NCI-H146 treated with DMSO at 0.1 percent for 48 hours (cell line): Measurements from ENCODE around the gene FASN.

ENCODE experiments used
- DNase-seq: peaks from one replicate; lab custom pipeline; 2025; ENCODE audit not compliant: unreplicated experiment; lab: John Stamatoyannopoulos, UW

Gene FASN

DNA sequence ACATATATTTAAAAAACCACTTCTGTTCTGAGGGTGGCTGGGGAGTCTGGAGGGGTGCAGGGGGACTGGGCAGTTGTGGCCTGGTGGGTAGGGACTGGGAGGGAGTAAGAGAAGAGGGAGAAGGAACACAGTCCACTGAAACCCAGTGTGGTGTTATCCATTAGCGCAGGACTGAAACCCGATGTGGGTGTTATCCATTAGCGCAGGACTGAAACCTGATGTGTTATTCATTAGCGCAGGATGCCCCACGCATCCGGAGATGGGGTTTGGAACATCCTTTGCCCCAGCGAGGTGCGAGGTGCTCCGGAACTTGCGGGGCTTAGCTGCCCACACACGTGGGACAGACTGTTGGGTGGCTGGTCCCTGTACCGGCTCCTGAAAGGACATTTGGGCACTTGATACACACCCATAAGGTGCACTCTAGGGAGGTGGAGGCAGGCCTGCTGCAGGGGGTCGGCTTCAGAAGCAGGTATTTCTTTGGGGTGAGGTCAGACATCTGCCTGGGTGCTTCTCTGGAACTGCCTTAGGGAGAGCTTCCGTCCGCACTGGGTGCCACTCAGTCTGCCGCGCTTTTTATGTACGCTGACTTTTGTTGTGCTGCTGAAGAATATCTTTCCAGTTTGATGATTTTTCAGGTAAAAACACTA, 20.3 kb upstream of the FASN start:
- no peak for DNase-seq

DNA sequence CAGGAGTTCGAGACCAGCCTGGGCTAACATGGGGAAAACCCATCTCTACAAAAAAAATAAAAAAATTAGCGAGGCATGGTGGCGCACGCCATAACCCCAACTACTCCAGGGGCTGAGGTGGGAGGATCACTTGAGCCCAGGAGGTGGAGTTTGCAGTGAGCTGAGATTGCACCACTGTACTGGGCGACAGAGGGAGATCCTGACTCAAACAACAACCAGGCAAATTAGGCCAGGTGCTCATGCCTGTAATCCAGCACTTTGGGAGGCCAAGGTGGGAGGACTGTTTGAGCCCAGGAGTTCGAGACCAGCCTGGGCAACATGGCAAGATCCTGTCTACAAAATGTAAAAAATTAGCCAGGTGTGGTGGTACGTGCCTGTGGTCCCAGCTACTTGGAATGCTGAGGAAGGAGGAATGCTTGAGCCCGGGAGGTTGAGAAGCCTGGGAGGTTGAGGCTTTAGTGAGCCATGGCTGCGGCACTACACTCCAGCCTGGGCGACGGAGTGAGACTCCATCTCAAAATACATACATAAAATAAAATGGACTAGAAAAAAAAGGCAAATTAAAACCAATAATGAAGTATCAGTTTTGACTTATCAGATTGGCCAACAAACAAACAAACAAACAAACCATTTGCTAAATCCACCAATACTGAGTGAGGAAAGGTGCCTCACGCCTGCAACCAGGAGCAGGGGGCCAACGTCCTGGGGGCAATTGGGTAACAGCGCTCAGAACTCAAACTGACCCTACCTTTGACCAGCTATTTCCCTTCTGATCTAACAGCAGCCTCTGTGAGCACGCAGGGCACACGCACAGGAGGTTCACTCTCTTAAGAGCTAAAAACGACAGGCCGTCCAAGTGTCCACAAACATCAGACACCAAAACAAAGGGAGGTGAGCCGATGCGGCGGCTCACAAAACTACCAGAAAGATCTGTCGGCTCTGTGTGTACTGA, 19.4 kb upstream of the FASN start:
- no peak for DNase-seq

DNA sequence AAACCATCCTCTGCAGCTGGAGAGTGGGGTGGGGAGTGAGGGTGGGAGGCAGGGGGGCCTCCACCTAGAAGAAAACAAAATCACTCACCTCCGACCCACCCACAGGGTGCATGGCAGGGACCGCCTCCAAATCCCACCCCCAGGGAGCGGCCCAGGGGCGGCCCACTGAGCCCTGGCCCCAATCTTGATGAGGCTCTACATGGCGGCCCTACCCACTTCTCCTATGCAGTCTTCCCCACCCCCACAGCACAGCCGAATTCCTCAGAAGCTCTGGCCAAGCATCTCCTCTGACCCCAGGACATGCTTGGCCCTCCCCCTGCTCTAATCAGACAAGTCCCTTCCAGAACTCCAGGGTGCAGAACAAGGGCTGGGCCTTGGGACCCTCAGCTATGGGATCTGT, 18.2 kb upstream of the FASN start:
- no peak for DNase-seq

- no peak for DNase-seq
Measured at GRCh38 chr17:82114872-82115271, 16.8 kb upstream of the FASN start.

DNA sequence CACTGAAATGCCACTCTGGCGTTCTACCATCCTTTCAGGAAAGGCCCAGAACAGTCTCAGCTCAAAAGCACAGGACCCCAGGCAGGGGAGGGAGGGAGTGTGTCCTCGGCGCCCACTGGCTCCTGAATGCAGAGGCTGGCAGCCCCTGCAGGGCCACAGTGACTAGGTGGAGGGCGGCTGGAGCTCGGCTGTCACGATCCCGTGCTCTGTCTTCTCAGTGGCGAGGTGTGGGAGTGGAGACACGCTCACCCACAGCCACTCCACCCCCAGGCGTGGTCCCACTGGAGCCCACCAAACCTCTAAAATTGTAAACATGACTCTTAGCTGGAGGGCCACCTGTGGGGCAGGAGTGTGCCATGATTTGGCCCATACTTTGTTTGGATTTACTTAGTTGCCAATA, 16.4 kb upstream of the FASN start:
- no peak for DNase-seq

DNA sequence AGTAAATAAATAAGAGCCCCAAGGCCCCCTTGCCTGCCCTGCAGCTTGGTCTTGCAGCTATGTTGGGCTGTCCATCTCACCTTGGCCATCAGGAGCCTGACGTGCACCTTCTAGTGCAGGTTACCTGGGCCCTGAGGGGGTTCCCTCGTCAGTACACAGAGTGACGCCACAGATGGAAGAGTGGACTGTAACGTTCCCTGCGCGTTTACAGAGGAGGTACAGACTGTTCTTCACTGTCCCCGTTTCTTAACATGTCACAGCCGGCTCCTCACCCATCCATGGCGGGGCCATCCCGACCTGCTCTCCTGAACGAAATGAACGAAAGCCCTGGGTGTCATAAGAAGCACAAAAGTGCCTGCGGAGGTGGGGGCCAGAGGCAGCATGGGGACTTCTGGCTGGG, 15.9 kb upstream of the FASN start:
- no peak for DNase-seq

GRCh38 chr17:82113422-82113821, 15.4 kb upstream of the FASN start:
- DNase-seq: no peak

- DNase-seq: no peak
Measured at GRCh38 chr17:82112914-82113311, 14.9 kb upstream of the FASN start.

DNA sequence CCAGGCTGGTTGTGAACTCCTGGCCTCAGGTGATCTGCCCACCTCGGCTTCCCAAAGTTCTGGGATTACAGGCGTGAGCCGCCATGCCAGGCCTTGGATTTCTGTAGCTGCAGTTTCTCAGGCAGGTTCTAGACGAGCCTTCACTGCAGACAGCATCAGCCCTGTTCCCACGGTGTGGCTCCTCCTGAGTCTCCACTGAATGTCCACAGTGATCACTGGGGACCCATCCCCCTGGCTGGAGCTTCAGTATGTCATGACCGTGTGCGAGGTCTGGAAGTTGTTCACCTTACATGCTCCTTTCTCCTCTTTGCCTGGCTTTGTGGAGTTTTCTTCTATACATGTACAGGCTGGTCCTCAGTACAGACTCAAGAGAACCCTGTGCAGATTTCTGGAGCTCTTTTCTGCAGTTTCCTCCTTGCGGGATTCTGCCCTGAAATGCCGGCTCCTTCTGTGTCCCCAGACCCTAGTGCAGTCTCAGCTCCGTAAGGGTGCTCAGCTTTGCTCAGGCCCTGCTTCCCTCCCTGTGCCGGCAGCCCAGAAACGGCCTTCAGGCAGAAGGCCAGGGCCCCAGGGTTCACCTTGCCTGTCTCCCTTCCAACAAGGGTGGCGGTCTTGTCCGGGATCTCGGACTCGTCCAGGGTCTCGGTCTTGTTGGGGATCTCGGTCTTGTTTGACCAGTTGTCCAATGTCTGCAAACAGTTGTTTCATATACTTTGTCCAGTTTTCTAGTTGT, 14.3 kb upstream of the FASN start:
- DNase-seq: no peak

DNA sequence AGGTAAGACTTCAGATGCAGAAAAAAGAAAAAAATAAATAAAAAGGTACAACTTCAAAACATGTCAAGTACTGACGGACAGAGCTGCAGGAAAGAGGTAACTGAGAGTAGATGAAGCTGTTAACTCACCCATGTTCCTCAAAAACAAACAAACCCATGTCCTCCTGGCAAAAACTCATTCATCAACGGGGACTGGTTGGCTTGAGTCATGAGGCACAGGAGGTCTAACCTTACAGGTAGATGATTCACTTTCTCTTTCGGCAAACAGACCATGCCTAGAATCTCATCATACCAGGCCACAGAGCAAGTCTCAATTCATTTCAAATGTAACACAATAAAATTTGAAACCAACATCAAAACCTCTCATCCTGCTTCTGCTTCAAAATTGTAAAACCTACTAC, 12.3 kb upstream of the FASN start:
- DNase-seq: no peak

- no peak for DNase-seq
Measured at GRCh38 chr17:82108961-82109475, 11.0 kb upstream of the FASN start.

GRCh38 chr17:82108496-82108945, 10.5 kb upstream of the FASN start:
- DNase-seq: no peak

DNA sequence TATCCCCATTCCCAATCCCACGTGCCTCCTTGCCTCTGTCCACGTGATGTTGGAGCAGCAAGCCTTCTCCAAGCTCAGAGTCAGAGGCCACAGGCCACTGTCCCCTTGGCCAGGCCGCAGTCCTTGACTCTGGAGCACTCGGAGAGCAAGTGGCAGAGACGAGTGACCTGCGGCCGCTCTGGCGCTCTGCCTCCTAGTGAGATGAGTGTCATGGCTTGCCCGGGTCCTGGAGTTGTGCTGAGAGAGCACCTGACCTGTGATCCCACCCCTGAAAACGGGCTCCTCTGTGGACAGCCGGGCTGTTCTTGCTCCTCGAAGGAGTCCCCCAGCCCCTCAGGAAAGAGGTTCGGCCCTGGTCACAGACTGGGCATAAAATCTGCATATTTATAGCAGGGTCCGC, 10.0 kb upstream of the FASN start:
- no peak for DNase-seq

GRCh38 chr17:82107341-82107860, 9.4 kb upstream of the FASN start:
- no peak for DNase-seq

GRCh38 chr17:82106688-82107305, 8.8 kb upstream of the FASN start:
- no peak for DNase-seq

- peak; percentile 93 for DNase-seq
Measured at GRCh38 chr17:82105882-82106687, 8.0 kb upstream of the FASN start.

GRCh38 chr17:82105417-82105881, 7.4 kb upstream of the FASN start:
- DNase-seq: no peak

DNA sequence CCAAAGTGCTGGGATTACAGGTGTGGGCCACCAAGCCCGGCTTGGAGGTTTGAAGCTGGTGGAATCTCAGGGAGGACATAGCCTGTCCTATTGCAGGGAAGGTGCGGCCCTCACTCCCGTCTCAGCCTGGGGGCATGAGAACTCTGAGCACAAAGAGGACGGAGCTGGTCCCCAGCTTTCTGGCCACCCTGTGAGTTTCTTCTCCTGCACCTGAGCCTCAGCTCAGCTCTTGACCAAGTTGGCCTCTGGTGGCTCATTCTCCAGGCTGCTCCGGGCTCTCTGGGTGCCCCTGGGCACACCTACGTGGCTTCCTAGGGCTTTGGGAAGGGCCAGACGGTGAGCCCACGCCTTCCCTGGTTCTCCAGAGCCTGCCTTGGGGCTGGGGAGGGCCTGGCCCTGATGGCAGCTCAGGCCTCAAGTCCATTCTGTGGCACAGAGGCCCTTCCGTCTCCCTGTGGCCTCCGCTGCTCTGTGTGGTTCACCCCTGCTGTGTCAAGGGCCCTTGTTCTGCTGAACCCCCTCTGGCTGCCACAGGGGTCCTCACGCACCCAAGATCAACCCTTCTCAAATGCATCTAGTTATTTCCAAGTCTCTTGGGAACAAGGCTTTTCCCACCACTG, 6.9 kb upstream of the FASN start:
- DNase-seq: no peak
